ENCODE data around the gene LRRC28.

DNA sequence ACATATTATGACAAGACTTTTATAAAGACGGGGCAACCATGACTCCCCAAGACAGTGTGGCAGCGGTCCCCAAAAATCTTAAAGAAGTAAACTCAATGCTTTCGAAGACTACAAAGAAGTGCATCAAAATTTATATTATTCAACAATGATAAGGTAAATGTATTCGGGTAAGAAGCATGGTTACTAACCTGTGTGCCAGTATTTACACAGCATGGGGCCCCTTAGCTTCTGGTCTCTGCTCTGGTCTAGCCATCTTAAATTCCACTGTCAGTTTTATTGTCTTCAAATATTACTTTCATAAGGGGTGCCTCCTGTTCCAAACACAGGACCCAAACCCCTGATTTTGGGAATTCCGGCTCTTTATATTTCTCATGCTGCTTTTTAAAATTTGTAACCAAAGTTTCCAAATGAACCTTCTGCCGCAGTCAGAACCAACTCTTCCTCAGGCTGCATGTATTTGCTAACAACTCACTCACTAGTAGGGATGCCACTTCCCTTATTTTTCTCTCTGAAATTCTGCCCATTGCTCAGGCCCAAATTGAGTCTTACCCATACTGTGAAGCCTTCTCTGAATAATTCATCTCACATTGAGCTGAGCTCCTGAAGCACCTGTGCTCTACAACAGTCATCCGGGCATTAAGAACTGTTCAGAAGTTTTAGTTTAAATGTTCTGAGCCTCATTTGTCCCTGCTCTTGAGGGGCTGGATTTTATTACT, 3.1 kb upstream of the LRRC28 start:
- TF ChIP-seq, protein P1, sequence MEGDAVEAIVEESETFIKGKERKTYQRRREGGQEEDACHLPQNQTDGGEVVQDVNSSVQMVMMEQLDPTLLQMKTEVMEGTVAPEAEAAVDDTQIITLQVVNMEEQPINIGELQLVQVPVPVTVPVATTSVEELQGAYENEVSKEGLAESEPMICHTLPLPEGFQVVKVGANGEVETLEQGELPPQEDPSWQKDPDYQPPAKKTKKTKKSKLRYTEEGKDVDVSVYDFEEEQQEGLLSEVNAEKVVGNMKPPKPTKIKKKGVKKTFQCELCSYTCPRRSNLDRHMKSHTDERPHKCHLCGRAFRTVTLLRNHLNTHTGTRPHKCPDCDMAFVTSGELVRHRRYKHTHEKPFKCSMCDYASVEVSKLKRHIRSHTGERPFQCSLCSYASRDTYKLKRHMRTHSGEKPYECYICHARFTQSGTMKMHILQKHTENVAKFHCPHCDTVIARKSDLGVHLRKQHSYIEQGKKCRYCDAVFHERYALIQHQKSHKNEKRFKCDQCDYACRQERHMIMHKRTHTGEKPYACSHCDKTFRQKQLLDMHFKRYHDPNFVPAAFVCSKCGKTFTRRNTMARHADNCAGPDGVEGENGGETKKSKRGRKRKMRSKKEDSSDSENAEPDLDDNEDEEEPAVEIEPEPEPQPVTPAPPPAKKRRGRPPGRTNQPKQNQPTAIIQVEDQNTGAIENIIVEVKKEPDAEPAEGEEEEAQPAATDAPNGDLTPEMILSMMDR (IDR thresholded peaks at IDR 0.05): no peak
- TF ChIP-seq POLR2AphosphoS5 (IDR thresholded peaks at IDR 0.05): no peak

All from breast epithelium (tissue), 3 donors.